Activated naive CD8-positive, alpha-beta T cell treated with anti-CD3 and anti-CD28 coated beads, Interleukin-2, amount 10 ng/mL, durations not matched to agents 7 days and 5 days (primary cell): ENCODE data around the gene FARS2. TPM values are rescaled to one million over a fixed set of nuclear protein-coding genes. Genes with fewer than 3 reads are reported as not detected.

Experiments
- ATAC-seq: fragments of 150-1000 bp; cut with Tn5 transposase; one replicate; pipeline ENCODE4 v1.10.0; 2021; ENCODE audit warnings: low read depth, moderate library complexity
- POLR2A ChIA-PET: fragments of 350-600 bp; sonication (Branson Sonifier 250); formaldehyde crosslinking; loops from one replicate; lab custom pipeline; 2021; ENCODE audit warnings: antibody characterized with exemption; lab: Charles Lee
- DNase-seq: peaks from one replicate; pipeline ENCODE4 v3.0.0; 2021
- H3K27ac Mint-ChIP-seq: one replicate; pipeline ENCODE4 v1.8.0; 2022; ENCODE audit warnings: mild to moderate bottlenecking, mixed read lengths
- H3K27me3 Mint-ChIP-seq: one replicate; pipeline ENCODE4 v1.8.0; 2022; ENCODE audit warnings: mild to moderate bottlenecking, moderate library complexity, mixed read lengths
- H3K36me3 Mint-ChIP-seq: one replicate; pipeline ENCODE4 v1.8.0; 2021; ENCODE audit warnings: mild to moderate bottlenecking, mixed read lengths
- H3K4me1 Mint-ChIP-seq: one replicate; pipeline ENCODE4 v1.8.0; 2021; ENCODE audit warnings: mixed read lengths
- H3K4me3 Mint-ChIP-seq: one replicate; pipeline ENCODE4 v1.8.0; 2022; ENCODE audit warnings: mild to moderate bottlenecking, moderate library complexity, mixed read lengths
- H3K9me3 Mint-ChIP-seq: one replicate; pipeline ENCODE4 v1.8.0; 2021; ENCODE audit warnings: mixed read lengths
- total RNA-seq, 2 experiments: library from RNA; stranded (reverse); gene quantifications; one replicate each; pipeline ENCODE4 v1.2.3, GENCODE V29; 2021

FARS2 gene
- total RNA-seq, 2 experiments from 2014 or later = 15.5 to 18.4 TPM

GRCh38 chr6:5302220-5302946, 41.1 kb downstream of the FARS2 start:
- H3K4me1 Mint-ChIP-seq = peaks cover 17% of the 10 kb centered on the region

GRCh38 chr6:5302995-5303622, 41.8 kb downstream of the FARS2 start:
- no peak overlapping the region for H3K4me3 Mint-ChIP-seq
- no peak overlapping the region for H3K27ac Mint-ChIP-seq
- no peaks in the 10 kb centered on the region for H3K36me3 Mint-ChIP-seq
- peak; percentile 81 for ATAC-seq
- no peaks in the 10 kb centered on the region for H3K9me3 Mint-ChIP-seq
- H3K27me3 Mint-ChIP-seq = no peaks in the 10 kb centered on the region
- POLR2A ChIA-PET = interaction anchor here (1.0 kb wide), 1 partner anchor 42 kb away, joined by 4 read pairs; the partner anchor contains the start of genes FARS2 and LYRM4
- peak; percentile 40 for DNase-seq
- H3K4me1 Mint-ChIP-seq = peaks cover 17% of the 10 kb centered on the region

More at GRCh38 chr6:5302220-5302946, 41.1 kb downstream of the FARS2 start:
- H3K9me3 Mint-ChIP-seq = no peaks in the 10 kb centered on the region
- no peaks in the 10 kb centered on the region for H3K27me3 Mint-ChIP-seq
- ATAC-seq (peak; percentile 76), DNase-seq (no peak)
- peak overlapping the region; percentile 42 for H3K4me3 Mint-ChIP-seq
- POLR2A ChIA-PET = interaction anchor here (1.0 kb wide), 1 partner anchor 41 kb away, joined by 4 read pairs; the partner anchor contains the start of genes FARS2 and LYRM4
- no peaks in the 10 kb centered on the region for H3K36me3 Mint-ChIP-seq
- peak overlapping the region; percentile 58 for H3K27ac Mint-ChIP-seq

GRCh38 chr6:5303682-5304081, 42.4 kb downstream of the FARS2 start:
- no peak for ATAC-seq
- POLR2A ChIA-PET = interaction anchor here (0.6 kb wide), 1 partner anchor 33 kb away, joined by 5 read pairs; no protein-coding TSS in a partner anchor
- Mint-ChIP-seq H3K27ac (no peak overlapping the region), H3K4me1 (peaks cover 17% of the 10 kb centered on the region), H3K27me3 (no peaks in the 10 kb centered on the region), H3K4me3 (no peak overlapping the region), H3K9me3 (no peaks in the 10 kb centered on the region), H3K36me3 (no peaks in the 10 kb centered on the region)
- DNase-seq = no peak

GRCh38 chr6:5305968-5306626, 44.8 kb downstream of the FARS2 start:
- ATAC-seq (no peak), DNase-seq (no peak)
- Mint-ChIP-seq H3K4me3 (no peak overlapping the region), H3K9me3 (no peaks in the 10 kb centered on the region), H3K27ac (no peak overlapping the region), H3K36me3 (no peaks in the 10 kb centered on the region), H3K4me1 (peaks cover 15% of the 10 kb centered on the region), H3K27me3 (no peaks in the 10 kb centered on the region)
- POLR2A ChIA-PET = no interaction called here

GRCh38 chr6:5307058-5307457, 45.7 kb downstream of the FARS2 start:
- ATAC-seq (no peak), DNase-seq (no peak)
- Mint-ChIP-seq H3K4me1 (peaks cover 11% of the 10 kb centered on the region), H3K27ac (no peak overlapping the region), H3K27me3 (no peaks in the 10 kb centered on the region), H3K9me3 (no peaks in the 10 kb centered on the region), H3K4me3 (no peak overlapping the region), H3K36me3 (no peaks in the 10 kb centered on the region)
- POLR2A ChIA-PET = no interaction called here

GRCh38 chr6:5308066-5308465, 46.8 kb downstream of the FARS2 start:
- no peak overlapping the region for H3K4me3 Mint-ChIP-seq
- no peaks in the 10 kb centered on the region for H3K9me3 Mint-ChIP-seq
- H3K36me3 Mint-ChIP-seq = no peaks in the 10 kb centered on the region
- no peak for ATAC-seq
- DNase-seq = no peak
- POLR2A ChIA-PET = no interaction called here
- no peak overlapping the region for H3K27ac Mint-ChIP-seq
- H3K4me1 Mint-ChIP-seq = peaks cover 4% of the 10 kb centered on the region
- no peaks in the 10 kb centered on the region for H3K27me3 Mint-ChIP-seq

- DNase-seq (no peak), ATAC-seq (no peak)
- Mint-ChIP-seq H3K4me3 (no peak overlapping the region), H3K27me3 (no peaks in the 10 kb centered on the region), H3K36me3 (no peaks in the 10 kb centered on the region), H3K4me1 (no peaks in the 10 kb centered on the region), H3K27ac (no peak overlapping the region), H3K9me3 (no peaks in the 10 kb centered on the region)
- POLR2A ChIA-PET = no interaction called here
Observed at GRCh38 chr6:5314191-5314865, 53.0 kb downstream of the FARS2 start.

GRCh38 chr6:5315881-5316280, 54.6 kb downstream of the FARS2 start:
- POLR2A ChIA-PET = no interaction called here
- ATAC-seq (no peak), DNase-seq (no peak)
- Mint-ChIP-seq H3K27ac (no peak overlapping the region), H3K9me3 (no peaks in the 10 kb centered on the region), H3K27me3 (no peaks in the 10 kb centered on the region), H3K36me3 (no peaks in the 10 kb centered on the region), H3K4me1 (no peaks in the 10 kb centered on the region), H3K4me3 (no peak overlapping the region)

- Mint-ChIP-seq H3K36me3 (no peaks in the 10 kb centered on the region), H3K4me1 (peaks cover 1% of the 10 kb centered on the region), H3K4me3 (no peak overlapping the region), H3K9me3 (no peaks in the 10 kb centered on the region), H3K27me3 (no peaks in the 10 kb centered on the region), H3K27ac (no peak overlapping the region)
- DNase-seq = no peak
- POLR2A ChIA-PET = no interaction called here
- ATAC-seq = no peak
Observed at GRCh38 chr6:5316951-5317350, 55.6 kb downstream of the FARS2 start.

GRCh38 chr6:5318617-5319272, 57.4 kb downstream of the FARS2 start:
- POLR2A ChIA-PET = no interaction called here
- Mint-ChIP-seq H3K4me3 (no peak overlapping the region), H3K27ac (no peak overlapping the region), H3K36me3 (peaks cover 4% of the 10 kb centered on the region), H3K27me3 (no peaks in the 10 kb centered on the region), H3K4me1 (peaks cover 1% of the 10 kb centered on the region), H3K9me3 (peaks cover 1% of the 10 kb centered on the region)
- no peak for DNase-seq
- no peak for ATAC-seq

- H3K4me3 Mint-ChIP-seq = no peak overlapping the region
- no peak overlapping the region for H3K27ac Mint-ChIP-seq
- peaks cover 1% of the 10 kb centered on the region for H3K4me1 Mint-ChIP-seq
- peaks cover 1% of the 10 kb centered on the region for H3K9me3 Mint-ChIP-seq
- H3K27me3 Mint-ChIP-seq = no peaks in the 10 kb centered on the region
- DNase-seq (no peak), ATAC-seq (no peak)
- POLR2A ChIA-PET = no interaction called here
- H3K36me3 Mint-ChIP-seq = peaks cover 9% of the 10 kb centered on the region
Observed at GRCh38 chr6:5323979-5324378, 62.7 kb downstream of the FARS2 start.

GRCh38 chr6:5325173-5325572, 63.9 kb downstream of the FARS2 start:
- no peak for ATAC-seq
- Mint-ChIP-seq H3K4me3 (no peak overlapping the region), H3K27me3 (no peaks in the 10 kb centered on the region), H3K36me3 (peaks cover 9% of the 10 kb centered on the region), H3K4me1 (peaks cover 1% of the 10 kb centered on the region), H3K9me3 (peaks cover 1% of the 10 kb centered on the region), H3K27ac (no peak overlapping the region)
- POLR2A ChIA-PET = no interaction called here
- no peak for DNase-seq
